CD4-positive, alpha-beta T cell (primary cell): ENCODE measurements around the gene PCGF3. TPM values are rescaled to one million over a fixed set of nuclear protein-coding genes. Genes with fewer than 3 reads are reported as not detected.
A peak's percentile ranks its signal among the peaks of the same experiment; 100 is the strongest.

ENCODE experiments used
- ATAC-seq: fragments of 200-7000 bp; cut with Tn5 transposase; one replicate; pipeline ENCODE4 v1.10.0; 2022; ENCODE audit warnings: mild to moderate bottlenecking; ENCODE audit not compliant: poor library complexity
- CTCF ChIA-PET: fragments of 350-600 bp; sonication (Branson Sonifier 250); formaldehyde crosslinking; loops from one replicate; lab custom pipeline; 2021; ENCODE audit warnings: antibody characterized with exemption, inconsistent platforms; lab: Charles Lee
- POLR2A ChIA-PET: fragments of 350-600 bp; sonication (Branson Sonifier 250); formaldehyde crosslinking; loops from one replicate; lab custom pipeline; 2021; ENCODE audit warnings: antibody characterized with exemption, inconsistent platforms; lab: Charles Lee
- DNase-seq, 14 experiments: peaks; one replicate each; pipeline ENCODE4 v3.0.0-alpha.2; 2013 to 2020; ENCODE audit warnings: mixed read lengths in 2 of 14
- H3K27ac ChIP-seq, 2 donors: one replicate each; pipeline versions ENCODE4 v1.5.1 to v1.7.0; 2013; ENCODE audit warnings: low read length in 2 of 2, low read depth in 1 of 2, mild to moderate bottlenecking in 1 of 2
- H3K27me3 ChIP-seq, 2 experiments: 1 replicate in 1 of 2; 2 replicates in 1 of 2; pipeline versions ENCODE4 v1.6.1 to v1.7.0; 2013; ENCODE audit warnings: low read length in 2 of 2, control low read depth in 1 of 2, mild to moderate bottlenecking in 1 of 2, moderate library complexity in 1 of 2; ENCODE audit not compliant: insufficient read depth in 2 of 2, control insufficient read depth in 1 of 2
- H3K36me3 ChIP-seq: one replicate; pipeline ENCODE4 v1.6.1; 2013; ENCODE audit warnings: low read length, control low read depth; ENCODE audit not compliant: insufficient read depth
- H3K4me1 ChIP-seq: one replicate; pipeline ENCODE4 v1.6.1; 2013; ENCODE audit warnings: low read length, control low read depth; ENCODE audit not compliant: insufficient read depth
- H3K4me3 ChIP-seq: one replicate; pipeline ENCODE4 v1.5.1; 2013; ENCODE audit warnings: mild to moderate bottlenecking, low read length, moderate library complexity
- H3K9me3 ChIP-seq, 2 experiments: 1 replicate in 1 of 2; 2 replicates in 1 of 2; pipeline versions ENCODE4 v1.6.1 to v1.7.0; 2013; ENCODE audit warnings: low read length in 2 of 2, mild to moderate bottlenecking in 2 of 2, control low read depth in 1 of 2, moderate library complexity in 1 of 2; ENCODE audit not compliant: control insufficient read depth in 1 of 2, insufficient read depth in 1 of 2
- H3K27ac Mint-ChIP-seq: one replicate; pipeline ENCODE4 v1.8.0; 2020; ENCODE audit warnings: mixed read lengths
- H3K27me3 Mint-ChIP-seq: one replicate; pipeline ENCODE4 v1.8.0; 2021; ENCODE audit warnings: mixed read lengths
- H3K36me3 Mint-ChIP-seq: one replicate; pipeline ENCODE4 v1.8.0; 2021; ENCODE audit warnings: low read depth, mixed read lengths
- H3K4me1 Mint-ChIP-seq: one replicate; pipeline ENCODE4 v1.8.0; 2021; ENCODE audit warnings: low read depth, mixed read lengths
- H3K4me3 Mint-ChIP-seq: one replicate; pipeline ENCODE4 v1.8.0; 2020; ENCODE audit warnings: mild to moderate bottlenecking, mixed read lengths
- H3K9me3 Mint-ChIP-seq: one replicate; pipeline ENCODE4 v1.8.0; 2020; ENCODE audit warnings: mixed read lengths
- CTCF ChIP-seq: fragments of 200-600 bp; IDR thresholded peaks from one replicate; pipeline ENCODE4 v1.8.0; 2022; ENCODE audit warnings: antibody characterized with exemption, mild to moderate bottlenecking
- intact Hi-C, 2 experiments: fragments of 100-400 bp; cut with DNase I in 1 of 2; cut with micrococcal nuclease in 1 of 2; formaldehyde crosslinking; loops; one replicate each; pipeline versions ENCODE4 v1.15.1 to v1.9.0; 2023 to 2025; cut with DNase I, micrococcal nuclease
- total RNA-seq, 174 experiments: library from RNA in 2 of 174; stranded (reverse) in 2 of 174; gene quantifications; one replicate each; pipeline ENCODE4 v1.2.3 and lab custom pipeline; 2021 to 2026

PCGF3 gene
- total RNA-seq, 2 experiments from 2014 or later, result 45.1 to 48.6 TPM

- no peak for DNase-seq
- Histone ChIP-seq H3K4me1 (no peaks in the 10 kb centered on the region), H3K4me3 (no peak overlapping the region), H3K36me3 (peaks cover 6% of the 10 kb centered on the region), H3K27ac (no peak overlapping the region), H3K27me3 (no peaks in the 10 kb centered on the region), H3K9me3 (peaks cover 0 to 19% of the 10 kb centered on the region in 2 experiments)
- ATAC-seq, result no peak
- intact Hi-C loops, result no loop called here
- Mint-ChIP-seq H3K9me3 (no peaks in the 10 kb centered on the region), H3K4me1 (peaks cover 5% of the 10 kb centered on the region), H3K36me3 (peaks cover 13% of the 10 kb centered on the region), H3K4me3 (no peak overlapping the region), H3K27me3 (no peaks in the 10 kb centered on the region), H3K27ac (peak overlapping the region; percentile 10)
- CTCF ChIA-PET, result no interaction called here
- POLR2A ChIA-PET, result no interaction called here
- no peak for TF ChIP-seq CTCF
Measured at GRCh38 chr4:726838-727237, 21.2 kb downstream of the PCGF3 start.

- Histone ChIP-seq H3K4me3 (no peak overlapping the region), H3K27me3 (no peaks in the 10 kb centered on the region), H3K9me3 (peaks cover 0 to 14% of the 10 kb centered on the region in 2 experiments), H3K36me3 (peaks cover 10% of the 10 kb centered on the region), H3K27ac (no peak overlapping the region), H3K4me1 (no peaks in the 10 kb centered on the region)
- Mint-ChIP-seq H3K27ac (no peak overlapping the region), H3K4me3 (no peak overlapping the region), H3K9me3 (no peaks in the 10 kb centered on the region), H3K27me3 (no peaks in the 10 kb centered on the region), H3K4me1 (peaks cover 5% of the 10 kb centered on the region), H3K36me3 (peaks cover 9% of the 10 kb centered on the region)
- no peak for TF ChIP-seq CTCF
- ChIA-PET POLR2A (no interaction called here), CTCF (no interaction called here)
- intact Hi-C loops, result no loop called here
- no peak for DNase-seq
- no peak for ATAC-seq
Measured at GRCh38 chr4:727576-727975, 21.9 kb downstream of the PCGF3 start.

GRCh38 chr4:729336-730315, 24.0 kb downstream of the PCGF3 start:
- Mint-ChIP-seq H3K27me3 (no peaks in the 10 kb centered on the region), H3K9me3 (no peaks in the 10 kb centered on the region), H3K4me3 (no peak overlapping the region), H3K27ac (no peak overlapping the region), H3K36me3 (peaks cover 25% of the 10 kb centered on the region), H3K4me1 (peaks cover 5% of the 10 kb centered on the region)
- H3K4me1 ChIP-seq, result no peaks in the 10 kb centered on the region
- H3K9me3 ChIP-seq, result peaks cover 0 to 6% of the 10 kb centered on the region in 2 experiments
- no peaks in the 10 kb centered on the region for H3K27me3 ChIP-seq
- intact Hi-C loops, result no loop called here
- DNase-seq, result no peak
- TF ChIP-seq CTCF, result no peak
- ATAC-seq, result no peak
- ChIA-PET CTCF (interaction anchor here (0.6 kb wide), 1 partner anchor 9 kb away, joined by 3 read pairs; no protein-coding TSS in a partner anchor), POLR2A (no interaction called here)
- H3K36me3 ChIP-seq, result peaks cover 30% of the 10 kb centered on the region
- H3K27ac ChIP-seq, result no peak overlapping the region
- H3K4me3 ChIP-seq, result no peak overlapping the region
